Hypothalamus (tissue), 51 donors: ENCODE measurements around the gene RNF180.

Experiments used
- DNase-seq, 51 donors: peaks; one replicate each; lab custom pipeline; 2025; lab: John Stamatoyannopoulos, UW

The RNF180 gene

GRCh38 chr5:64165500-64166200 lies at the start of gene RNF180:
Gene RNF180, plus strand, starts transcription at chr5:64165843. Its CDS starts 34,965 bp downstream, at chr5:64200808.
- DNase-seq: peak in 40 of 51 donors; percentile 11 to 79 (median 38)

GRCh38 chr5:64125521-64125920 lies 40.1 kb upstream of the RNF180 start:
- no peak for DNase-seq

- DNase-seq: no peak
Observed at GRCh38 chr5:64126202-64126741, 39.4 kb upstream of the RNF180 start.

GRCh38 chr5:64140018-64140417 lies 25.6 kb upstream of the RNF180 start:
- DNase-seq: no peak

GRCh38 chr5:64144425-64145215 lies 21.0 kb upstream of the RNF180 start:
- peak in 1 of 51 donors; percentile 4 for DNase-seq

- no peak for DNase-seq
Observed at GRCh38 chr5:64145216-64145895, 20.3 kb upstream of the RNF180 start.

GRCh38 chr5:64147379-64147778 lies 18.3 kb upstream of the RNF180 start:
- DNase-seq: no peak

- DNase-seq: peak in 42 of 51 donors; percentile 2 to 74 (median 33)
Observed at GRCh38 chr5:64147849-64148441, 17.7 kb upstream of the RNF180 start.

GRCh38 chr5:64149268-64149667 lies 16.4 kb upstream of the RNF180 start:
- DNase-seq: no peak

- DNase-seq: no peak
Observed at GRCh38 chr5:64149857-64150521, 15.7 kb upstream of the RNF180 start.

GRCh38 chr5:64156261-64156660 lies 9.4 kb upstream of the RNF180 start:
- no peak for DNase-seq

GRCh38 chr5:64158827-64159226 lies 6.8 kb upstream of the RNF180 start:
- no peak for DNase-seq

GRCh38 chr5:64160201-64160600 lies 5.4 kb upstream of the RNF180 start:
- no peak for DNase-seq

GRCh38 chr5:64161420-64161819 lies 4.2 kb upstream of the RNF180 start:
- DNase-seq: no peak

GRCh38 chr5:64163135-64163534 lies 2.5 kb upstream of the RNF180 start:
- DNase-seq: no peak

GRCh38 chr5:64163746-64164145 lies 1.9 kb upstream of the RNF180 start:
- no peak for DNase-seq

- no peak for DNase-seq
Observed at GRCh38 chr5:64164166-64164565, 1.5 kb upstream of the RNF180 start.

GRCh38 chr5:64165160-64165499 lies 513 bp upstream of the RNF180 start:
- DNase-seq: peak in 2 of 51 donors; percentile 30 to 60

- DNase-seq: peak in 16 of 51 donors; percentile 6 to 59 (median 38)
Observed at GRCh38 chr5:64166201-64166959, 737 bp downstream of the RNF180 start.
